HepG2 (cell line): ENCODE results near the gene GAPDH. TPM values are rescaled to one million over a fixed set of nuclear protein-coding genes. Genes with fewer than 3 reads are reported as not detected.

ENCODE experiments used
- ATAC-seq: fragments of 200-7000 bp; cut with Tn5 transposase; 3 replicates; pipeline ENCODE4 v1.9.1; 2020; ENCODE audit warnings: mild to moderate bottlenecking, moderate library complexity
- BruUV-seq: library from RNA; stranded (reverse); fragments of 400-500 nt; replicated peaks from 2 replicates; lab custom pipeline; 2021; lab: Mats Ljungman, UMichigan
- CTCF ChIA-PET: fragments of 300-600 bp; formaldehyde crosslinking; extraction: SDS; loops from one replicate; lab custom pipeline; 2021; ENCODE audit warnings: low total read pairs, inconsistent platforms, low intra/inter-chr PET ratio; lab: Yijun Ruan, JAX
- POLR2A ChIA-PET: fragments of 350-600 bp; sonication (Branson Sonifier 250); formaldehyde crosslinking; loops from one replicate; lab custom pipeline; 2020; ENCODE audit warnings: antibody characterized with exemption, inconsistent platforms; lab: Yijun Ruan, JAX
- DNase-seq: peaks from one replicate; pipeline ENCODE4 v3.0.0-alpha.2; 2015; ENCODE audit warnings: low spot score
- FAIRE-seq: peaks from 3 replicates; lab custom pipeline; 2011; peaks lifted over from hg19 to GRCh38; lab: Jason Lieb, UNC
- H2AFZ ChIP-seq: one replicate; pipeline ENCODE4 v1.6.1; 2011; ENCODE audit warnings: low read length, inconsistent platforms
- H3K27ac ChIP-seq: fragments of 300-600 bp; 3 replicates; pipeline ENCODE4 v1.8.0; 2011; ENCODE audit warnings: mixed run types, mild to moderate bottlenecking, mixed read lengths, low read length, inconsistent platforms; ENCODE audit not compliant: insufficient read depth; ENCODE audit errors: extremely low read length
- H3K27me3 ChIP-seq, 2 experiments: fragments of 200-600 bp in 1 of 2; 2 replicates in 1 of 2; 3 replicates in 1 of 2; pipeline versions ENCODE4 v1.6.0 to v1.8.0; 2011; ENCODE audit warnings: low read length in 2 of 2, mild to moderate bottlenecking in 2 of 2, moderate library complexity in 2 of 2, inconsistent platforms in 1 of 2; ENCODE audit not compliant: insufficient read depth in 2 of 2, control insufficient read depth in 1 of 2
- H3K36me3 ChIP-seq, 2 experiments: fragments of 200-600 bp in 1 of 2; replicated peaks in 1 of 2; 2 replicates in 1 of 2; 3 replicates in 1 of 2; pipeline versions ENCODE4 v1.5.1 to v1.8.0; 2011; ENCODE audit warnings: low read length in 2 of 2, inconsistent platforms in 1 of 2; ENCODE audit not compliant: insufficient read depth in 2 of 2, control insufficient read depth in 1 of 2
- H3K4me1 ChIP-seq: 2 replicates; pipeline ENCODE4 v1.5.1; 2012; ENCODE audit warnings: low read length, inconsistent platforms; ENCODE audit not compliant: insufficient read depth
- H3K4me2 ChIP-seq: 2 replicates; pipeline ENCODE4 v1.6.0; 2011; ENCODE audit warnings: low read depth, low read length, inconsistent platforms
- H3K4me3 ChIP-seq, 3 experiments: fragments of 200-600 bp in 1 of 3; sonication (generic), shearing (Covaris generic) in 1 of 3; replicated peaks in 1 of 3; 2 replicates each; pipeline ENCODE4 v1.5.1; 2011 to 2016; ENCODE audit warnings: low read length in 3 of 3, inconsistent platforms in 2 of 3, low read depth in 2 of 3, mild to moderate bottlenecking in 2 of 3, control low read depth in 1 of 3, mixed read lengths in 1 of 3; ENCODE audit not compliant: insufficient read depth in 1 of 3
- H3K79me2 ChIP-seq: one replicate; pipeline ENCODE4 v1.6.1; 2011; ENCODE audit warnings: low read length, inconsistent platforms; ENCODE audit not compliant: insufficient read depth
- H3K9ac ChIP-seq: 2 replicates; pipeline ENCODE4 v1.6.0; 2011; ENCODE audit warnings: mild to moderate bottlenecking, low read depth, low read length, inconsistent platforms; ENCODE audit not compliant: insufficient read depth
- H3K9me3 ChIP-seq: 2 replicates; pipeline ENCODE4 v1.5.1; 2012; ENCODE audit warnings: mild to moderate bottlenecking, low read length
- H4K20me1 ChIP-seq: 2 replicates; pipeline ENCODE4 v1.6.0; 2011; ENCODE audit warnings: inconsistent platforms, mild to moderate bottlenecking, low read length, moderate library complexity; ENCODE audit not compliant: insufficient read depth
- AKAP8 ChIP-seq: sonication (generic); formaldehyde crosslinking; IDR thresholded peaks from 2 replicates; pipeline ENCODE4 v1.5.1; 2020; ENCODE audit warnings: mild to moderate bottlenecking, missing genetic modification reagents
- GTF3A ChIP-seq: sonication (generic); formaldehyde crosslinking; conservative IDR thresholded peaks from 2 replicates; pipeline ENCODE4 v1.4.0; 2020; ENCODE audit warnings: mild to moderate bottlenecking, missing genetic modification reagents
- KDM5A ChIP-seq: fragments of 200-600 bp; sonication (generic); IDR thresholded peaks from 2 replicates; pipeline ENCODE4 v1.7.0; 2018; ENCODE audit warnings: antibody characterized with exemption, mild to moderate bottlenecking, low read length, borderline replicate concordance
- NCOR1 ChIP-seq: fragments of 200-600 bp; sonication (generic); IDR thresholded peaks from 2 replicates; pipeline ENCODE4 v1.7.0; 2017; ENCODE audit warnings: antibody characterized with exemption, low read length, borderline replicate concordance
- NFE2 ChIP-seq: sonication (generic); formaldehyde crosslinking; IDR thresholded peaks from 2 replicates; pipeline ENCODE4 v1.4.0; 2020; ENCODE audit warnings: missing genetic modification reagents
- POLR2A ChIP-seq, 2 experiments: IDR thresholded peaks; 2 replicates each; pipeline ENCODE4 v1.6.1; 2011; ENCODE audit warnings: low read depth in 2 of 2, low read length in 2 of 2, mild to moderate bottlenecking in 1 of 2, moderate library complexity in 1 of 2; ENCODE audit not compliant: insufficient read depth in 1 of 2
- RBM22 ChIP-seq: fragments of 200-400 bp; formaldehyde crosslinking; optimal IDR thresholded peaks from 2 replicates; pipeline ENCODE3; 2017; ENCODE audit warnings: mild to moderate bottlenecking, low read length, moderate library complexity
- SMAD1 ChIP-seq: sonication (generic); formaldehyde crosslinking; IDR thresholded peaks from 2 replicates; pipeline ENCODE4 v1.4.0; 2020; ENCODE audit warnings: missing genetic modification reagents, low read depth, mild to moderate bottlenecking, borderline replicate concordance
- TEAD3 ChIP-seq: optimal IDR thresholded peaks from 2 replicates; pipeline ENCODE3; 2016; ENCODE audit warnings: borderline replicate concordance
- XBP1 ChIP-seq: sonication (generic); formaldehyde crosslinking; IDR thresholded peaks from 2 replicates; pipeline ENCODE4 v1.5.0; 2020; ENCODE audit warnings: missing genetic modification reagents
- ZNF234 ChIP-seq: sonication (generic); formaldehyde crosslinking; conservative IDR thresholded peaks from 2 replicates; pipeline ENCODE4 v1.5.1; 2020; ENCODE audit warnings: mild to moderate bottlenecking, missing genetic modification reagents
- ZNF333 ChIP-seq: sonication (generic); formaldehyde crosslinking; IDR thresholded peaks from 2 replicates; pipeline ENCODE4 v1.4.0; 2020; ENCODE audit warnings: mild to moderate bottlenecking, missing genetic modification reagents, borderline replicate concordance
- ZNF558 ChIP-seq: sonication (generic); formaldehyde crosslinking; IDR thresholded peaks from 2 replicates; pipeline ENCODE4 v1.9.0; 2022; ENCODE audit warnings: mild to moderate bottlenecking, missing genetic modification reagents, borderline replicate concordance
- WGBS: methylation state at CpG from one replicate; pipeline ENCODE4 v1.1.6; 2017; ENCODE audit warnings: low lambda C conversion rate; 5-methylcytosine and 5-hydroxymethylcytosine counted together
- in situ Hi-C: cut with HindIII; loops from 2 replicates; pipeline ENCODE4 v1.10.0; 2017; ENCODE audit warnings: low pct_unique_long_range_greater_than_20kb; ENCODE audit not compliant: extremely low pct_ligation_motif_present
- intact Hi-C: fragments of 100-400 bp; cut with micrococcal nuclease; formaldehyde crosslinking; loops from one replicate; pipeline ENCODE4 v1.10.0; 2022; ENCODE audit not compliant: unreplicated experiment
- polyA plus RNA-seq, 8 experiments: library from polyadenylated mRNA; depleted of rRNA in 3 of 8; stranded (reverse) in 7 of 8; unstranded in 1 of 8; fragments of >200 nt; fragmentation: Illumina TruSeq in 4 of 8; extraction: Trizol in 4 of 8; gene quantifications; 2 replicates each; pipeline versions ENCODE4 v1.2.1 to v1.2.3, GENCODE V29; 2011 to 2016; ENCODE audit warnings: low read depth in 4 of 8, missing spikeins in 1 of 8, mixed read lengths in 1 of 8; ENCODE audit not compliant: insufficient read depth in 1 of 8
- total RNA-seq, 5 experiments: library from RNA; depleted of rRNA; stranded (reverse); fragments of >200 nt; fragmentation: Illumina TruSeq; extraction: Trizol; gene quantifications; 2 replicates each; pipeline ENCODE4 v1.2.3, GENCODE V29; 2016; ENCODE audit warnings: low read depth in 1 of 5
- TF ChIP-seq, protein P1 (sequence below): sonication (generic); formaldehyde crosslinking; IDR thresholded peaks from 2 replicates; pipeline ENCODE4 v1.9.0; 2021; ENCODE audit warnings: missing genetic modification reagents, mild to moderate bottlenecking, borderline replicate concordance
- TF ChIP-seq, protein P2 (sequence below): sonication (generic); formaldehyde crosslinking; IDR thresholded peaks from 2 replicates; pipeline ENCODE4 v1.5.1; 2020; ENCODE audit warnings: mild to moderate bottlenecking, missing genetic modification reagents, moderate library complexity
- TF ChIP-seq, protein P3 (sequence below): sonication (generic); formaldehyde crosslinking; IDR thresholded peaks from 2 replicates; pipeline ENCODE4 v1.4.0; 2020; ENCODE audit warnings: missing genetic modification reagents, low read depth, mild to moderate bottlenecking, borderline replicate concordance

GAPDH gene
- total and polyA plus RNA-seq, 2 of the 13 experiments (the other 11 are each of a cell fraction or from before 2014, with no cell fraction given), result 3,038 to 12,722 TPM

- Histone ChIP-seq H4K20me1 (peaks cover 41% of the 10 kb centered on the region), H2AFZ (no peak overlapping the region), H3K79me2 (peaks cover 33% of the 10 kb centered on the region), H3K4me3 (peak overlapping the region; percentile 94 to 99 (median 97)), H3K4me2 (peak overlapping the region; percentile 98), H3K27me3 (no peaks in the 10 kb centered on the region; a peak in 1 of 5 replicates), H3K4me1 (peaks cover 49% of the 10 kb centered on the region), H3K27ac (peak overlapping the region; percentile 97), H3K9ac (peak overlapping the region; percentile 96), H3K36me3 (peaks cover 0 to 34% of the 10 kb centered on the region in 2 experiments; a peak in 4 of 5 replicates), H3K9me3 (no peaks in the 10 kb centered on the region)
- CTCF ChIA-PET, result no interaction called here
- no peak for FAIRE-seq
- no peak for ATAC-seq
- DNase-seq, result peak; percentile 23
- POLR2A ChIA-PET, result interaction anchor here (0.8 to 3.5 kb wide), 13 partner anchors 15 to 200 kb away, joined by 3 to 54 read pairs (median 4); partner anchors contain the start of genes IFFO1, LTBR, NOP2 and TAPBPL
- in situ Hi-C loops (loop anchor here (10.0 kb wide), 1 partner anchor 111 kb away; no protein-coding TSS in a partner anchor), intact Hi-C loops (loop anchor here (10.0 kb wide), 2 partner anchors 61 to 191 kb away; partner anchors contain the start of genes TNFRSF1A and VAMP1)
- BruUV-seq, result no TSS peak
- 56% methylated on average over 8 of the region's 10 CpGs for WGBS
- TF ChIP-seq, protein P1, sequence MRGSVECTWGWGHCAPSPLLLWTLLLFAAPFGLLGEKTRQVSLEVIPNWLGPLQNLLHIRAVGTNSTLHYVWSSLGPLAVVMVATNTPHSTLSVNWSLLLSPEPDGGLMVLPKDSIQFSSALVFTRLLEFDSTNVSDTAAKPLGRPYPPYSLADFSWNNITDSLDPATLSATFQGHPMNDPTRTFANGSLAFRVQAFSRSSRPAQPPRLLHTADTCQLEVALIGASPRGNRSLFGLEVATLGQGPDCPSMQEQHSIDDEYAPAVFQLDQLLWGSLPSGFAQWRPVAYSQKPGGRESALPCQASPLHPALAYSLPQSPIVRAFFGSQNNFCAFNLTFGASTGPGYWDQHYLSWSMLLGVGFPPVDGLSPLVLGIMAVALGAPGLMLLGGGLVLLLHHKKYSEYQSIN, result no peak
- TF ChIP-seq ZNF558 (CRISPR knock-in tag) (0 out of 2 replicates have a peak, but pooled peaks have one; percentile 44), AKAP8 (CRISPR knock-in tag) (peak; percentile 74; the same call in 1 of the 2 replicates), NCOR1 (no peak), TEAD3 (CRISPR knock-in tag) (no peak), KDM5A (no peak), ZNF333 (CRISPR knock-in tag) (no peak), ZNF234 (CRISPR knock-in tag) (no peak), POLR2A (IDR thresholded peaks at IDR 0.05; ENCODE audit: insufficient read depth in 1 of 2, low read depth in 2 of 2, low read length in 2 of 2) (peak in 1 of 2 experiments; percentile 68; a peak in 2 of 4 replicates), GTF3A (CRISPR knock-in tag) (no peak), NFE2 (CRISPR knock-in tag) (no peak), XBP1 (no peak), SMAD1 (CRISPR knock-in tag) (no peak), RBM22 (peak; percentile 34)
- TF ChIP-seq, protein P2, sequence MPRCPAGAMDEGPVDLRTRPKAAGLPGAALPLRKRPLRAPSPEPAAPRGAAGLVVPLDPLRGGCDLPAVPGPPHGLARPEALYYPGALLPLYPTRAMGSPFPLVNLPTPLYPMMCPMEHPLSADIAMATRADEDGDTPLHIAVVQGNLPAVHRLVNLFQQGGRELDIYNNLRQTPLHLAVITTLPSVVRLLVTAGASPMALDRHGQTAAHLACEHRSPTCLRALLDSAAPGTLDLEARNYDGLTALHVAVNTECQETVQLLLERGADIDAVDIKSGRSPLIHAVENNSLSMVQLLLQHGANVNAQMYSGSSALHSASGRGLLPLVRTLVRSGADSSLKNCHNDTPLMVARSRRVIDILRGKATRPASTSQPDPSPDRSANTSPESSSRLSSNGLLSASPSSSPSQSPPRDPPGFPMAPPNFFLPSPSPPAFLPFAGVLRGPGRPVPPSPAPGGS (CRISPR knock-in tag), result 0 out of 2 replicates have a peak, but pooled peaks have one; percentile 51
- TF ChIP-seq, protein P3, sequence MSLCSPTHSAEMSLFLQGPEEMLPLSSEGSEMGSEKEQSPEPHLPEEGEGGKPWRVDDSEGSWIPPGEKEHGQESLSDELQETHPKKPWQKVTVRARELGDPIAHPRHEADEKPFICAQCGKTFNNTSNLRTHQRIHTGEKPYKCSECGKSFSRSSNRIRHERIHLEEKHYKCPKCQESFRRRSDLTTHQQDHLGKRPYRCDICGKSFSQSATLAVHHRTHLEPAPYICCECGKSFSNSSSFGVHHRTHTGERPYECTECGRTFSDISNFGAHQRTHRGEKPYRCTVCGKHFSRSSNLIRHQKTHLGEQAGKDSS (CRISPR knock-in tag), result no peak
These were observed 1.9 kb downstream of the GAPDH start for GRCh38 chr12:6535960-6536847.
